Suprapubic skin (tissue), 4 donors: Measurements from ENCODE around the gene GDF2. TPM values are rescaled to one million over a fixed set of nuclear protein-coding genes. Genes with fewer than 3 reads are reported as not detected.

ENCODE experiments used
- DNase-seq, 2 donors: peaks; one replicate each; pipeline ENCODE4 v3.0.0-alpha.2; 2019; ENCODE audit warnings: low spot score in 2 of 2
- H3K27ac ChIP-seq: fragments of 200-600 bp; sonication (generic); one replicate; pipeline ENCODE4 v1.5.1; 2019
- H3K27me3 ChIP-seq: fragments of 200-600 bp; sonication (generic); one replicate; pipeline ENCODE4 v1.5.1; 2019
- H3K36me3 ChIP-seq: fragments of 200-600 bp; sonication (generic); one replicate; pipeline ENCODE4 v1.5.1; 2019
- H3K4me1 ChIP-seq: fragments of 200-600 bp; sonication (generic); one replicate; pipeline ENCODE4 v1.5.1; 2019
- H3K4me3 ChIP-seq: fragments of 200-600 bp; sonication (generic); one replicate; pipeline ENCODE4 v1.5.1; 2019; ENCODE audit warnings: mild to moderate bottlenecking
- H3K9me3 ChIP-seq: fragments of 200-600 bp; sonication (generic); one replicate; pipeline ENCODE4 v1.5.1; 2019
- EP300 ChIP-seq: sonication (generic); formaldehyde crosslinking; IDR thresholded peaks from one replicate; pipeline ENCODE4 v1.6.1; 2017; ENCODE audit warnings: antibody characterized with exemption
- POLR2A ChIP-seq, 2 donors: fragments of 450-650 bp; IDR thresholded peaks; one replicate each; pipeline ENCODE4 v1.6.1; 2017; ENCODE audit warnings: antibody characterized with exemption in 2 of 2, mild to moderate bottlenecking in 2 of 2, moderate library complexity in 2 of 2
- POLR2AphosphoS5 ChIP-seq, 3 donors: sonication (generic); formaldehyde crosslinking; IDR thresholded peaks; one replicate each; pipeline ENCODE4 v1.6.1; 2017; ENCODE audit warnings: antibody characterized with exemption in 3 of 3
- WGBS: methylation state at CpG from one replicate; pipeline ENCODE4 v1.1.5; 2018; 5-methylcytosine and 5-hydroxymethylcytosine counted together
- total RNA-seq, 4 donors: library from RNA; depleted of rRNA; stranded (reverse); fragments of >200 nt; gene quantifications; one replicate each; pipeline ENCODE4 v1.1.0, GENCODE V29; 2016
- TF ChIP-seq, protein P1 (sequence below), 2 donors: fragments of 200-600 bp in 1 of 2; fragments of 450-650 bp in 1 of 2; sonication (generic) in 1 of 2; IDR thresholded peaks; one replicate each; pipeline ENCODE4 v1.5.1; 2016 to 2019; ENCODE audit warnings: antibody characterized with exemption in 2 of 2, mild to moderate bottlenecking in 1 of 2, moderate library complexity in 1 of 2

The GDF2 gene
- total RNA-seq: not detected

DNA sequence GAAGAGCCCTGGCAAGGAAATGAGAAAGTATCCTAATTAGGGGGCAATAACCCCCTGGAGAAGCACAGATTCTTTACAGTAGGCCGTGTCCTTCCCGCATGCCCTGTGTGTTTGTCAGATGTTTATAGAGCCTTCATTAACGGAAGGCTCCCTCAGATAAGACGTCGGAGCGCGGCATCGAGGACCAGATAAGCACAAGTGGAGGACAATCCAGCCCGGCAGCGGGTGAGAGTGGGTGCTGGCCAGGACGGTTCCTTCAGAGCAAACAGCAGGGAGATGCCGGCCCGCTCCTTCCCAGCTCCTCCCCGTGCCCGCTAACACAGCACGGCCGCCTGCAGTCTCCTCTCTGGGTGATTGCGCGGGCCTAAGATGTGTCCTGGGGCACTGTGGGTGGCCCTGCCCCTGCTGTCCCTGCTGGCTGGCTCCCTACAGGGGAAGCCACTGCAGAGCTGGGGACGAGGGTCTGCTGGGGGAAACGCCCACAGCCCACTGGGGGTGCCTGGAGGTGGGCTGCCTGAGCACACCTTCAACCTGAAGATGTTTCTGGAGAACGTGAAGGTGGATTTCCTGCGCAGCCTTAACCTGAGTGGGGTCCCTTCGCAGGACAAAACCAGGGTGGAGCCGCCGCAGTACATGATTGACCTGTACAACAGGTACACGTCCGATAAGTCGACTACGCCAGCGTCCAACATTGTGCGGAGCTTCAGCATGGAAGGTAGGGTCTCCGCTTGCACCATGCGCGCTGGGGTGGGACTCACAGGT is at the start of gene GDF2:
TSS of gene GDF2 (plus strand) at position 155 of the 762 bp plus-strand sequence. CDS start at position 370, 215 bp downstream.
- Histone ChIP-seq H3K27ac (no peak within 1 kb of the TSS), H3K4me3 (no peak within 1 kb of the TSS), H3K4me1 (peaks cover 7% of the 10 kb centered on the region), H3K9me3 (no peaks in the 10 kb centered on the region), H3K36me3 (no peaks in the 10 kb centered on the region), H3K27me3 (peaks cover 10% of the 10 kb centered on the region)
- peak; percentile 42 to 78 for DNase-seq
- WGBS: 91% methylated on average over 28 of the region's 35 CpGs
- TF ChIP-seq POLR2AphosphoS5 (IDR thresholded peaks at IDR 0.05) (no peak), EP300 (no peak), POLR2A (IDR thresholded peaks at IDR 0.05) (no peak)
- TF ChIP-seq, protein P1, sequence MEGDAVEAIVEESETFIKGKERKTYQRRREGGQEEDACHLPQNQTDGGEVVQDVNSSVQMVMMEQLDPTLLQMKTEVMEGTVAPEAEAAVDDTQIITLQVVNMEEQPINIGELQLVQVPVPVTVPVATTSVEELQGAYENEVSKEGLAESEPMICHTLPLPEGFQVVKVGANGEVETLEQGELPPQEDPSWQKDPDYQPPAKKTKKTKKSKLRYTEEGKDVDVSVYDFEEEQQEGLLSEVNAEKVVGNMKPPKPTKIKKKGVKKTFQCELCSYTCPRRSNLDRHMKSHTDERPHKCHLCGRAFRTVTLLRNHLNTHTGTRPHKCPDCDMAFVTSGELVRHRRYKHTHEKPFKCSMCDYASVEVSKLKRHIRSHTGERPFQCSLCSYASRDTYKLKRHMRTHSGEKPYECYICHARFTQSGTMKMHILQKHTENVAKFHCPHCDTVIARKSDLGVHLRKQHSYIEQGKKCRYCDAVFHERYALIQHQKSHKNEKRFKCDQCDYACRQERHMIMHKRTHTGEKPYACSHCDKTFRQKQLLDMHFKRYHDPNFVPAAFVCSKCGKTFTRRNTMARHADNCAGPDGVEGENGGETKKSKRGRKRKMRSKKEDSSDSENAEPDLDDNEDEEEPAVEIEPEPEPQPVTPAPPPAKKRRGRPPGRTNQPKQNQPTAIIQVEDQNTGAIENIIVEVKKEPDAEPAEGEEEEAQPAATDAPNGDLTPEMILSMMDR (IDR thresholded peaks at IDR 0.05): no peak

DNA sequence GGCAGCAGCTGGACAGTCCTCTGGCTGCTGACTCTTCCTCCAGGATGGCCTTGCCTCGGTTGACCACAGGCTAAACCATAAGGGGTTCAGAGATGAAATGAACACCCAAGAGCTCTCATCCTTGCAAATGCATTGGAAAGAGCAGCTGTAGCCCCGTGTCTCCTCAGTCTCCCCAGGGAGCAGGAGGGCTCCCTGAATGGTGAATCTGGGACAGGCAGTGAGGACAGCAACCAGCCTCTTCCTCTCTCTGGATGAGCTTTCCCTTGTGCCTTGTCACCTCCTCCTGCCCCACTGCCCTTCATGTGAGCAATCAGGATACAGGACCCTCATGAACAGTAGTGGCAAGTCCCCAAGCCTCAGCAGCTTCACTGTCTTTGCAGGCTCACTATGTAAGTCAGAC is 46.2 kb upstream of the GDF2 start:
- TF ChIP-seq POLR2A (IDR thresholded peaks at IDR 0.05) (no peak), POLR2AphosphoS5 (IDR thresholded peaks at IDR 0.05) (no peak), EP300 (no peak)
- TF ChIP-seq, protein P1 (IDR thresholded peaks at IDR 0.05): no peak
- Histone ChIP-seq H3K4me1 (no peaks in the 10 kb centered on the region), H3K27me3 (no peaks in the 10 kb centered on the region), H3K4me3 (no peak overlapping the region), H3K27ac (no peak overlapping the region), H3K36me3 (no peaks in the 10 kb centered on the region), H3K9me3 (peaks cover 9% of the 10 kb centered on the region)
- no peak for DNase-seq
- WGBS: 83% methylated on average over 2 of the region's 2 CpGs

DNA sequence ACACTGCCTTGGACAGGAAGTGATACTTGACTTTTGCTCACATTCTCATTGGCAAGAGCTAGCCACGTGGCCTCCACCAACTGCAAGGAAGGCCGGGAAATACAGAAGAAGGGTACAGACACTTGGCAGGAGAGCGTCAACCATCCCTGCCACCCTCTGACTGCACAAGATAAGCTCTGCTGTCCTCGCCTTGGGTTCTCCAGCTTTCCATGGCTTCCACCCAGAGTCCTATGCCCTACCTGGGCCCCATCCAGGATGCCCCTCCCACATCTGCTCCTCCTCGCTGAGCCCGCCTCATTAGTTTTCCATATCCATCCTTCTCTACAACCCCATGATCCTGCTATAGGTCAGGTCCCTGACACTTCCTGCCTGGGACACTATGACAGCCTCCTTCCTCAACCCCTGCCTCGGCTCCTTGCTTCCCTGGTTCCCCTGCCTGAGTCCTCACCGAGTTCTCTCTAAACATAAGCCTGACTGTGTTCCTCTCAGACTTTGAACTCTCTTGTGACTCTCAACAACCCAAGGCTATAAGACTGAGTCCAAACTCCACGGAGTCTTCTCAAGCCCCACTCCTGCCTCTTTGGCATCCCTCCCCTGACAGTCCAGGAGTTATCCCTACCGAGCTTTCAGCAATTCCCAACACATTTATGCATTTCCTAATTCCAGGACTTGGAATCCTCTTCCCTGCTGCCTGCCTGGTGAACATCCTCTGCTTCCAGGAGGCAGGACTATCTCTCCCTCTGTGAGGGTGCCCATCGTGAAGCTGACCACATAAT is 45.5 kb upstream of the GDF2 start:
- Histone ChIP-seq H3K4me1 (no peaks in the 10 kb centered on the region), H3K27ac (no peak overlapping the region), H3K27me3 (no peaks in the 10 kb centered on the region), H3K4me3 (no peak overlapping the region), H3K9me3 (peaks cover 9% of the 10 kb centered on the region), H3K36me3 (no peaks in the 10 kb centered on the region)
- TF ChIP-seq EP300 (no peak), POLR2AphosphoS5 (IDR thresholded peaks at IDR 0.05) (no peak), POLR2A (IDR thresholded peaks at IDR 0.05) (no peak)
- TF ChIP-seq, protein P1 (IDR thresholded peaks at IDR 0.05): no peak
- WGBS: 74% methylated on average over 11 of the region's 11 CpGs
- peak; percentile 26 to 34 for DNase-seq

DNA sequence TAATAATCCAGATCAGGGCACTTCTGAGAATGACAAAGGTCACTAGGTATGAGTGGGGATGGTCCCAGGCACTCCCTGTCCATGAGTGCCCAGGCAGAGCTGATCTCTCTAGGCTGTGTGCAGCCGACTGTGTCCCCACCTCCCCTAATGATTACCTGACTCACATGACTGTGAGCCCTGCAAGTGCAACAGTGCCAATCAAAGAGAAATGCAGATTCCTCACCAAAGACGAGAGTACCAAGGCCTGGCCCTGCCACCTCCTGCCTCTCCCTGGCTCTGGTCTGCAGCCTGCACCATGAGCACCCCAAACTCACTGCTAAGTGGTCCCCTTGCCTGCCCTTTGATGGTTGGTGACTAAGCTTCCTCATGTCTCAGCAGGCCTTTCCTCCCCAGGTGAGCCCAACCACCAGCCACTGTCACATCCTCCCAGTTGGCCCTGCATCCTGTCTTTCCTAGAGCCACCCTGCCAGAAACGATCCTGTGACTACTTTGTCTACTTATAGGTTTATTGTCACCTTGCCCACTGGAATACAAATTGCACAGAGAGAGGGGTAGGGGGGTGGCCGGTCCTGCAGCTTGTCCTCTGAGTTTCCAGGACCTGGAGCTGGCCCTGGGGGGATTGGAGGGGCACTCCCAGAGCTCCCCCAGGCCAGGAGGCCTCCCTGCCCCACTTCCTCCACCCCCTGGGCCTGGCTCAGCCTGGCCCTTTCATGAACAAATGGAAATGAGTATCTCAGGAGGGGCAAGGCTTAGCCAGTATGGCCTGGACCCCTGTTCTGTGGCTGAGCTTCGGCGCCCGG is 44.7 kb upstream of the GDF2 start:
- H3K27ac ChIP-seq: no peak overlapping the region
- TF ChIP-seq, protein P1 (IDR thresholded peaks at IDR 0.05): no peak
- no peak for TF ChIP-seq EP300
- no peak for TF ChIP-seq POLR2AphosphoS5 (IDR thresholded peaks at IDR 0.05)
- TF ChIP-seq POLR2A (IDR thresholded peaks at IDR 0.05): no peak
- H3K4me1 ChIP-seq: no peaks in the 10 kb centered on the region
- DNase-seq: peak in 1 of 2 donors; percentile 45
- peaks cover 4% of the 10 kb centered on the region for H3K9me3 ChIP-seq
- 71% methylated on average over 7 of the region's 7 CpGs for WGBS
- H3K4me3 ChIP-seq: no peak overlapping the region
- no peaks in the 10 kb centered on the region for H3K36me3 ChIP-seq
- H3K27me3 ChIP-seq: no peaks in the 10 kb centered on the region
